ENCODE measurements around the gene GSTO1. TPM values are rescaled to one million over a fixed set of nuclear protein-coding genes. Genes with fewer than 3 reads are reported as not detected.

The GSTO1 gene
- total and polyA plus RNA-seq, 2 of the 13 experiments (the other 11 are each of a cell fraction or from before 2014, with no cell fraction given), result 228 to 300 TPM

- no peak overlapping the region for H3K9ac ChIP-seq (ENCODE audit: insufficient read depth, low read depth, low read length)
- ATAC-seq (no peak), DNase-seq (ENCODE audit: low spot score) (no peak), FAIRE-seq (no peak)
- ChIA-PET POLR2A (interaction anchor here (1.3 to 6.7 kb wide), 4 partner anchors 8 to 37 kb away, joined by 3 to 59 read pairs (median 31); partner anchors contain the start of gene CFAP43), CTCF (ENCODE audit: low intra/inter-chr PET ratio, low total read pairs) (no interaction called here)
- H3K27me3 ChIP-seq (ENCODE audit: control insufficient read depth in 1 of 2, insufficient read depth in 2 of 2, low read length in 2 of 2), result no peaks in the 10 kb centered on the region; a peak in 1 of 5 replicates
- intact Hi-C loops (cut with micrococcal nuclease; ENCODE audit: unreplicated experiment), result loop anchor here (10.0 kb wide), 1 partner anchor 128 kb away; the partner anchor contains the start of gene SFR1
- H3K27ac ChIP-seq (ENCODE audit: extremely low read length, insufficient read depth, low read length), result peak overlapping the region; percentile 90
- no peaks in the 10 kb centered on the region; the same call in 1 of the 2 replicates for H4K20me1 ChIP-seq (ENCODE audit: insufficient read depth, low read length)
- H3K4me2 ChIP-seq (ENCODE audit: low read depth, low read length), result peak overlapping the region; percentile 84
- H3K79me2 ChIP-seq (ENCODE audit: insufficient read depth, low read length), result peaks cover 37% of the 10 kb centered on the region
- TF ChIP-seq WIZ (CRISPR knock-in tag; IDR thresholded peaks at IDR 0.05) (no peak), CEBPG (CRISPR knock-in tag; IDR thresholded peaks at IDR 0.05) (0 out of 2 replicates have a peak, but pooled peaks have one; percentile 10), HIVEP1 (CRISPR knock-in tag; IDR thresholded peaks at IDR 0.05) (no peak), ZNF263 (CRISPR knock-in tag; IDR thresholded peaks at IDR 0.05) (0 out of 2 replicates have a peak, but pooled peaks have one; percentile 16), ZSCAN21 (CRISPR knock-in tag; IDR thresholded peaks at IDR 0.05; ENCODE audit: borderline replicate concordance) (0 out of 2 replicates have a peak, but pooled peaks have one; percentile 36)
- no peak overlapping the region for H2AFZ ChIP-seq (ENCODE audit: low read length)
- in situ Hi-C loops (cut with HindIII; ENCODE audit: extremely low pct_ligation_motif_present, low pct_unique_long_range_greater_than_20kb), result no loop called here
- H3K36me3 ChIP-seq (replicated peaks in 1 of 2; ENCODE audit: control insufficient read depth in 1 of 2, insufficient read depth in 2 of 2, low read length in 2 of 2), result no peaks in the 10 kb centered on the region
- no peak overlapping the region; a peak in 1 of 6 replicates for H3K4me3 ChIP-seq (replicated peaks in 1 of 3; ENCODE audit: insufficient read depth in 1 of 3, low read depth in 2 of 3, low read length in 3 of 3)
- H3K9me3 ChIP-seq (ENCODE audit: low read length), result peaks cover 2% of the 10 kb centered on the region; the same call in 1 of the 2 replicates
- TSS peak; percentile 70 for BruUV-seq (replicated peaks)
- peaks cover 60% of the 10 kb centered on the region for H3K4me1 ChIP-seq (ENCODE audit: insufficient read depth, low read length)
Observed at GRCh38 chr10:104252368-104252767, 2.3 kb upstream of the GSTO1 start.

GRCh38 chr10:104253106-104253505 lies 1.6 kb upstream of the GSTO1 start:
- no TSS peak for BruUV-seq (replicated peaks)
- Histone ChIP-seq H2AFZ (ENCODE audit: low read length) (no peak overlapping the region), H4K20me1 (ENCODE audit: insufficient read depth, low read length) (peaks cover 3% of the 10 kb centered on the region; the same call in 1 of the 2 replicates), H3K79me2 (ENCODE audit: insufficient read depth, low read length) (peaks cover 44% of the 10 kb centered on the region), H3K9me3 (ENCODE audit: low read length) (no peaks in the 10 kb centered on the region), H3K4me2 (ENCODE audit: low read depth, low read length) (peak overlapping the region; percentile 84), H3K4me1 (ENCODE audit: insufficient read depth, low read length) (peaks cover 68% of the 10 kb centered on the region), H3K9ac (ENCODE audit: insufficient read depth, low read depth, low read length) (peak overlapping the region; percentile 83; the same call in 1 of the 2 replicates), H3K27ac (ENCODE audit: extremely low read length, insufficient read depth, low read length) (peak overlapping the region; percentile 90), H3K36me3 (replicated peaks in 1 of 2; ENCODE audit: control insufficient read depth in 1 of 2, insufficient read depth in 2 of 2, low read length in 2 of 2) (peaks cover 0 to 4% of the 10 kb centered on the region in 2 experiments; a peak in 3 of 5 replicates), H3K4me3 (replicated peaks in 1 of 3; ENCODE audit: insufficient read depth in 1 of 3, low read depth in 2 of 3, low read length in 3 of 3) (peak overlapping the region; percentile 83 to 88 (median 88); a peak in 5 of 6 replicates), H3K27me3 (ENCODE audit: control insufficient read depth in 1 of 2, insufficient read depth in 2 of 2, low read length in 2 of 2) (no peaks in the 10 kb centered on the region; a peak in 1 of 5 replicates)
- ATAC-seq (peak; percentile 82), FAIRE-seq (peak; percentile 98), DNase-seq (ENCODE audit: low spot score) (peak; percentile 96)
- POLR2A ChIA-PET, result interaction anchor here (1.0 to 6.7 kb wide), 9 partner anchors 9 to 132 kb away, joined by 3 to 59 read pairs (median 11); partner anchors contain the start of gene CFAP43
- CTCF ChIA-PET (ENCODE audit: low intra/inter-chr PET ratio, low total read pairs), result no interaction called here
- in situ Hi-C loops (cut with HindIII; ENCODE audit: extremely low pct_ligation_motif_present, low pct_unique_long_range_greater_than_20kb), result no loop called here
- 0% methylated on average over 2 of the region's 2 CpGs for WGBS (ENCODE audit: low lambda C conversion rate)
- intact Hi-C loops (cut with micrococcal nuclease; ENCODE audit: unreplicated experiment), result loop anchor here (1.0 to 10.0 kb wide), 2 partner anchors 21 to 128 kb away; partner anchors contain the start of genes CFAP43 and SFR1
- TF ChIP-seq ZNF260 (CRISPR knock-in tag; IDR thresholded peaks at IDR 0.05; ENCODE audit: borderline replicate concordance, low read depth), result no peak
- TF ChIP-seq NONO (IDR thresholded peaks at IDR 0.05), result no peak
- 0 out of 2 replicates have a peak, but pooled peaks have one; percentile 46 for TF ChIP-seq NONO (CRISPR knock-in tag; conservative IDR thresholded peaks at IDR 0.05)
- TF ChIP-seq ARID4A (CRISPR knock-in tag; IDR thresholded peaks at IDR 0.05; ENCODE audit: borderline replicate concordance), result peak; percentile 62; the same call in 1 of the 2 replicates
- peak; percentile 72; the same call in 1 of the 2 replicates for TF ChIP-seq ZBTB20 (CRISPR knock-in tag; IDR thresholded peaks at IDR 0.05; ENCODE audit: borderline replicate concordance, low read depth)
- TF ChIP-seq ZBTB38 (CRISPR knock-in tag; IDR thresholded peaks at IDR 0.05), result 0 out of 2 replicates have a peak, but pooled peaks have one; percentile 41
- TF ChIP-seq ZNF569 (CRISPR knock-in tag; IDR thresholded peaks at IDR 0.05; ENCODE audit: borderline replicate concordance), result no peak
- TF ChIP-seq SIX1 (CRISPR knock-in tag; IDR thresholded peaks at IDR 0.05; ENCODE audit: borderline replicate concordance), result peak; percentile 80; the same call in 1 of the 2 replicates
- peak; percentile 82; the same call in 1 of the 2 replicates for TF ChIP-seq RXRA (CRISPR knock-in tag; IDR thresholded peaks at IDR 0.05)
- TF ChIP-seq ZNF296 (CRISPR knock-in tag; conservative IDR thresholded peaks at IDR 0.05), result no peak

Measured in HepG2 (cell line).